Left hindlimb (tissue), 1 donor: ENCODE results near the gene TEC.
"Not testable (repeated sequence)": the region's sequence is repeated elsewhere in the genome, so short reads cannot be mapped to it uniquely, and the experiment has no call there.

Source experiments
- DNase-seq: peaks from one replicate; pipeline ENCODE4 v3.0.0-alpha.2; 2018

The TEC gene

DNA sequence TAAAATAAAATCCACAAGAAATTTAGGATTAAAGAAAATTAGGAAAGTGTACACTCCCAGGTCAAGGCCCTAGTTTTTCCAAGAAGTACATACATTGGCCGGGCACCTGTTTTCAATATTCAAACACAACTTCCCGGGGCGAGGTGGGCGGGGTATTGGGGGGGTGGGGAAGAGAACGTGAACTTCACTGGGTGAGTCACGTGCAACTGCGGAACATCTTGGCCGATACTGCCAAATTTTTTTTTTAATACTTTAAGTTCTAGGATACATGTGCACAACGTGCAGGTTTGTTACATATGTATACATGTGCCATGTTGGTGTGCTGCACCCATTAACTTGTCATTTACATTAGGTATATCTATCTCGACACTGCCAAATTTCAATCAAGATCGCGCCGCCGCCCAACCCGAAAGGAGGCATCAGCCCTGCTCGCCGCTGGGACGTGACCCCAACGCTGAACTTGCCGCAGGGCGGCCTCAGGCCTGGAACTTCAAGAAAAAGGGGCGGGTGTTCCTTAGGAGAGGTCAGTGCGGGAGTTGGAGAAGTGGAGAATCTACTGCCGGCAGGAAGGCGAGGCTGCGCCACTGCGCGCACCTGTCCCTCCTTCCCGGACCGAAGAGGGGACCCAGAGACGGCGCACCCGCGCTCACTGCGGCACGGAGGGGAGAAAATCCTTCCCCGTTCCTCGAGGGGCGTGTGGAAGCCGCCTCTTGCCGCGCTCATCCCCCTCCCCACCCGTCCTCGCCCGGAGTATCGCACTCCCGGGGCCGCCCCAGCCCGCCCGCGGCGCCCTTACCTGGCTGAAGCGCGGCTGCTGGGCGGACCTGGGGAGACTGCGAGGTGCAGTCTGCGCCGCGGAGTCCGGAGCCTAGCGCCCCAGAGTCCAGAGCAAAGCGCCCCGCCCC lies at the start of gene TEC:
TSS of gene TEC (minus strand) at position 883 of the 905 bp plus-strand sequence. CDS start 41,224 bp downstream, outside the sequence.
- peak; percentile 46 for DNase-seq

- DNase-seq: no peak
Observed at GRCh38 chr4:48315728-48316630, 46.3 kb upstream of the TEC start.

DNA sequence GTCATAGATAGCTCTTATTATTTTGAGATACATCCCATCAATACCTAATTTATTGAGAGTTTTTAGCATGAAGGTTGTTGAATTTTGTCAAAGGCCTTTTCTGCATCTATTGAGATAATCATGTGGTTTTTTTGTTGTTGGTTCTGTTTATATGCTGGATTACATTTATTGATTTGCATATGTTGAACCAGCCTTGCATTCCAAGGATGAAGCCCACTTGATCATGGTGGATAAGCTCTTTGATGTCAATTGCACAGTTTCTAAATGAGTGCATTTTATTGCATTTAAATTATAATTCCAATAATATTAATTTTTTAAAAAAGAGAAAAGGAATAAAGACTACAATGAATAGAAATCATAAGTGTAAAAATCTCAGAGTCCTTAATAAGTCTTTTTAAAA lies 45.1 kb upstream of the TEC start:
- not testable (repeated sequence) for DNase-seq

- DNase-seq: no peak
Observed at GRCh38 chr4:48311896-48312295, 42.3 kb upstream of the TEC start.

DNA sequence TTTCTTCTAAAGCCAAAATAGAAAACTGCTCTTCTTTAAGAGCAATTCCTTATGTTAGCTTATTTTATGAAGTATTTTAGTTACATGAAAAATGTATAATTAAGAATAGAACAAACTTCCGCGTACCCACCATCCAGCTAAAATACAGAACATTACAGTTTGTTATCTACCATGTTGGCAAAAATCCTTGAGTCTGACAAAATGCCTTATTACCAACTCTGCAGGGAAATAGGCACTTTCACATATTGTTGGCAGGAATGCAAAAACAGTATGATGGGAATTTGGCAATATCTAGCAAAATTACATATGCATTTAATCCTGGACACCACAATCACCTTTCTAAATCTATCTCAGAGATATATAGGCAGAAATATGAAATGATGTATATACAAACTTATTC lies 39.3 kb upstream of the TEC start:
- DNase-seq: no peak

GRCh38 chr4:48307528-48307927 lies 37.9 kb upstream of the TEC start:
- DNase-seq: no peak

GRCh38 chr4:48305508-48305907 lies 35.9 kb upstream of the TEC start:
- no peak for DNase-seq

DNA sequence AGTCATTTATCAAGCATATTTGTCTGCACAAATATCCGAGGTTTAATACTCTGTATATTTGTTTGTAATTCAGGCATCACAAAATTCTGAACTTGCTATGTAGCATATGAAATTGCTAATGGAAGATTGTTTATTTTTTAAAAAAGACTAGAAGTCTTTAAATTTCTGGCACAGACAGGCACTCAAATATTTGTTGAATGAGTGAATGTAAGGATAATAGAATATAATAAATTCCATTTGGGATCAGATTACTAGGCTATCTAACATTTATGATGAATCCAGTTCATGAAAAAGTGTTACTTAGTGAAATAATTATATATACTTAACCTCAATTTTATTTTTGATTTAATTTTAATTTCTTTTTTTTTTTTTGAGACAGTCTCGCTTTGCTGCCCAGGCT lies 30.4 kb upstream of the TEC start:
- DNase-seq: no peak

- no peak for DNase-seq
Observed at GRCh38 chr4:48299560-48299959, 29.9 kb upstream of the TEC start.

DNA sequence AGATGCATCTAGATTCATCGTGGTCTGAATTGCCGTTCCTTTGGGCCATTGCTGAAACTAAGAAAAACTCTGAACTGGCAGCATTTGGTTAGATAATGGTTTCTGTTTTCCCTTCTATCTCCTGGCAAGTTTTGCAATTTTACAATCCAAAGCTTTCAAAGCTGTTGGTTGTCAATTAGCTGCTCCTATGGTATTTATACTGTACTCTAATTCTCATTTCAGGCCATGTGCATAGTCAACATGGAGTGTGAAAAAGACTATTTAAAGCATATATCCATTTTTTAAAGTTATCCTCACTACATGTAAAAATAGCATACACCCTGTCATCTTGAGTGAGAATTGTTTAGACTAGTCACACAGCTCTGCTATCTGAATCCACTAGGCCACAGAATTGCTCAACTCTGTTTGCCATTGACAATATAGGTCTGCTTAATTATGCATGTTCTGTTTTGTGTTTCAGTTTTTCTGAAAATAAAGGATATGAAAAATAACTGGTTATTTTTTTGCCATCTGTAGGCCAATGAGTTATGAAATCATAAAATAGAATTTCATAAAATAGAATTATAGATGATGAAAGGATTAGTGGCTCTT lies 27.7 kb upstream of the TEC start:
- DNase-seq: no peak

- no peak for DNase-seq
Observed at GRCh38 chr4:48296365-48296764, 26.7 kb upstream of the TEC start.

- no peak for DNase-seq
Observed at GRCh38 chr4:48295116-48295515, 25.5 kb upstream of the TEC start.

DNA sequence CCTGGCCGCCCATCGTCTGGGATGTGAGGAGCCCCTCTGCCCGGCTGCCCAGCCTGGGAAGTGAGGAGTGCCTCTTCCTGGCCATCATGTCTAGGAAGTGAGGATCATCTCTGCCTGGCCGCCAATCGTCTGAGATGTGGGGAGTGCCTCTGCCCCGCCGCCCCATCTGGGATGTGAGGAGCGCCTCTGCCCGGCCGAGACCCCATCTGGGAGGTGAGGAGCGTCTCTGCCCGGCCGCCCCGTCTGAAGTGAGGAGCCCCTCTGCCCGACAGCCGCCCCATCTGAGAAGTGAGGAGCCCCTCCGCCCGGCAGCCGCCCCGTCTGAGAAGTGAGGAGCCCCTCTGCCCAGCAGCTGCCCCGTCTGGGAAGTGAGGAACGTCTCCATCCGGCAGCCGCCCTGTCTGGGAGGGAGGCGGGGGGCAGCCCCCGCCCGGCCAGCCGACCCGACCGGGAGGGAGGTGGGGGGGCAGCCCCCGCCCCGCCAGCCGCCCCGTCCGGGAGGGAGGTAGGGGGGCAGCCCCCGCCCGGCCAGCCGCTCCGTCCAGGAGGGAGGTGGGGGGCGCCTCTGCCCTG lies 22.7 kb upstream of the TEC start:
- not testable (repeated sequence) for DNase-seq

DNA sequence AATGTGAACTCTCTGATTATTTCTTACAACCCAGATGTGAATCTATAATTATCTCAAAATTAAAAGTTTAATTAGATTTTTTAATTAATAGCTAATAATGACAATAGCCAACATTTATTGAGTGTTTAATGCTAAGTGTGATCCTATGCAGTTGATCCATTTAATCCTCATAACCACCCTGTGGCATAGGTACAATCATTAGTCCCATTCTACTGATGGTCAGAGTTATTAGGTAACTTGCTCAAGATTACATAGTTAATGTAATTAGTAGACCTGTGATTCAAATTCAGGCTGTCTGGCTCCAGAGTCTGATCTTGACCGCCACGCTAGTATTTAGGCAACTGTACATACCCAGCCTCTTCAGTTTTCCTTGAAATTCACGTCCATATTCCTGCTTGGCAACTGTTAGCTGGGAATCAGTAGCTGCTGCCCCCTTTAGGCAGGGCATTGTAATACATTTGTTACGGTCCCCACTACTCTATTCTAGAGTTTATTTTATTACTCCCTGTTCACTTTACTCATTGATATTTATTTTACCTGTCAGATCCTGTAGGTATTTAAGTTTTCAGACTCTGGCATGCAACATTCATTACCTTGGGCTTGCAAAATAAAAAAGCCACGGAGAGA lies 20.6 kb upstream of the TEC start:
- no peak for DNase-seq

DNA sequence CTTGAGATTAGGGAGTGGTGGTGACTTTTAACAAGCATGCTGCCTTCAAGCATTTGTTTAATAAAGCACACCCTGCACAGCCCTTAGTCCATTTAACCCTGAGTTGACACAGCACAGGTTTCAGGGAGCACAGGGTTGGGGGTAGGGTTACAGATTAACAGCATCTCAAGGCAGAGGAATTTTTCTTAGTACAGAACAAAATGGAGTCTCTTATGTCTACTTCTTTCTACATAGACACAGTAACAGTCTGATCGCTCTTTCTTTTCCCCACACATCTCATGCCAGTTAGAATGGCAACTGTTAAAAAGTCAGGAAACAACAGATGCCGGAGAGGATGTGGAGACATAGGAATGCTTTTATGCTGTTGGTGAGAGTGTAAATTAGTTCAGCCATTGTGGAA lies 16.4 kb upstream of the TEC start:
- not testable (repeated sequence) for DNase-seq

DNA sequence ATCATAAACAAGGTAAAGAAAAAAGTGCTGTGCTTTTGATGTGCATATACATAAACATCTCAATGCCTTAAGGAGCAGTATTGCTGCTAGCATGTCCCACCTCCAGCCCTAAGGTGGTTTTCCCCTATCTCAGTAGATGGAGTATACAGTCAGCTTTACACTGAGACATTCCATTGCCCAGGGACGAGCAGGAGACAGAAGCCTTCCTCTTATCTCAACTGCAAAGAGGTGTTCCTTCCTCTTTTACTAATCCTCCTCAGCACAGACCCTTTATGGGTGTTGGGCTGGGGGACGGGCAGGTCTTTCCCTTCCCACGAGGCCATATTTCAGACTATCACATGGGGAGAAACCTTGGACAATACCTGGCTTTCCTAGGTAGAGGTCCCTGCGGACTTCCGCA lies 16.0 kb upstream of the TEC start:
- DNase-seq: not testable (repeated sequence)

GRCh38 chr4:48275686-48276085 lies 6.0 kb upstream of the TEC start:
- DNase-seq: no peak

DNA sequence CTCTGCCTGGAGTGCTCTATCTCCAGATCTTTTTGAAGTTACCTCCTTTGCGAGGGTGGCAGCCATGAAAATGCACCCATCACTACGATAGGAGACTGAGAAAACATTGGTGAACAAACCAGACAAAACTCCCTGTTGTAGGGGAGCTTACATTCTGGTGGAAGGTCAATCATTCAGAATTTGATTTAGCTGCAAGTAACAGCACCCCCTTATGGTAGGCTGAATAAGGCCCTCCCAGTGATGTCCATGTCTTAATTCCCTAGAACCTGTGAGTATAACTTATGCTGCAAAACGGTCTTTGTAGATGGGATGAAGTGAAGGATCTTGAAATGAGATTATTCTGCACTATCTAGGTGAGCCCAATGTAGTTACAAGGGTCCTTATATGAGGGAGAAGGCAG lies 5.6 kb upstream of the TEC start:
- DNase-seq: no peak

DNA sequence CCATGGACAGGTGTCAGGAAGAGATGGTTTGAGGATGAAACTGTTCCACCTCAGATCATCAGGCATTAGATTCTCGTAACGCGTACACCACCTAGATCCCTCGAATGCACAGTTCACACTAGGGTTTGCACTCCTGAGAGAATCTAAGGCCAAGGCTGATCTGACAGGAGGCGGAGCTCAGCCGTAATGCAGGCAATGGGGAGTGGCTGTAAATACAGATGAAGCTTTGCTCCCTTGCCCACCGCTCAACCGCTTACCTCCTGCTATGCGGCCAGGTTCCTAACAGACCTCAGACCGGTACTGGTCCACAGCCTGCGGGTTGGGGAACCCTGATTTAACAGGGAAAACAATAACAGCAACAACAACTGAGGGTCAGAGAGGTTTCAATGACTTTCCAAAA lies 2.0 kb upstream of the TEC start:
- no peak for DNase-seq

DNA sequence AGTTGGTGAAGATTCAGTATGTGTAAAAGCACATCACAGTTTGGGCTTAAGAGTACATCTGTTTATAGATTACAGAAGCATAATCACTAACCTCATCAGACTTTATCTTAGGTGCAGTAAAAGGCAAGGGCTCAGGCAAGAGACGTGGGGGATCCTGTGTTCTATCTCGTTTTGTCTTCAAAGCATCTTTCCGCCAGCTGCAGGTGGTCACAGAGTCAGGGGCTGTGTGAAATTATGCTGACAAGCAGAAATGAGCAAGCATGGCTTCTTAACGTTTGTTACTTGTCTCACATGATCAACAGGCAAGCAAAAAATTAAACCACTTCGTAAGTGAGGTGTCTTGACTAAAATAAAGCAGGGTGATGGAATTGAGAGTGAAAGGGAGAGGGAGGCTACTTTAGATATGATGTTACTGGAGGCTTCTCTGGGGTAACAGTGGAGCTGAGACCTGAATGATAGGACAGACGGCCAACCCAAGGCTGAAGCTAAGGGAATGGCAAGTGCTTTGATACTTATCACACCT lies 1.4 kb upstream of the TEC start:
- DNase-seq: no peak

DNA sequence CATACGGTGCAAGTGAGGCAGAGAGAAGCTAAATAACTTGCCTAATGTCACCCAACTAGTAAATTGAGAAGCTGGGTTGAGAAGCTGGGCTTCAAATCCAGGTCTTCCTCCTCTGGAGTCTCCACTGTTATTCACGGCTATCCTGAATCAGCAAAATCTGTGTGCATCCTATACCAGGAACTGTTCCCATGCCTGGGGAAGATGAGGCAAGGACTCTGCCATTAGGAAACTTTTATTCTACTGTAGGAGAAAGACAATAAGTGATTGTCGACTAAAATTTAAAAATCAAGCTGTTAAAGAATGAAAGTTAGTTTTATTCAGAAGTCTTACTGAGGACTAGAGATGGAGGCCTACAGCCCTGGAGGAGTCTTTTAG lies 872 bp upstream of the TEC start:
- DNase-seq: no peak

GRCh38 chr4:48269861-48270522 lies 354 bp upstream of the TEC start:
- peak; percentile 79 for DNase-seq
